Fibroblast of lung (primary cell): ENCODE results near the gene HAPSTR1.

Experiments used
- EZH2 ChIP-seq: IDR thresholded peaks from 2 replicates; pipeline ENCODE4 v1.5.1; 2012; ENCODE audit warnings: low read length, control low read depth, mild to moderate bottlenecking; ENCODE audit errors: missing control alignments
- TF ChIP-seq, protein P1 (sequence below), 2 donors: IDR thresholded peaks in 1 of 2; conservative IDR thresholded peaks in 1 of 2; 1 replicate in 1 of 2; 2 replicates in 1 of 2; pipeline ENCODE4 v1.5.1; 2011 to 2012; ENCODE audit warnings: low read length in 2 of 2, control low read depth in 1 of 2, inconsistent platforms in 1 of 2, low read depth in 1 of 2, mild to moderate bottlenecking in 1 of 2

DNA sequence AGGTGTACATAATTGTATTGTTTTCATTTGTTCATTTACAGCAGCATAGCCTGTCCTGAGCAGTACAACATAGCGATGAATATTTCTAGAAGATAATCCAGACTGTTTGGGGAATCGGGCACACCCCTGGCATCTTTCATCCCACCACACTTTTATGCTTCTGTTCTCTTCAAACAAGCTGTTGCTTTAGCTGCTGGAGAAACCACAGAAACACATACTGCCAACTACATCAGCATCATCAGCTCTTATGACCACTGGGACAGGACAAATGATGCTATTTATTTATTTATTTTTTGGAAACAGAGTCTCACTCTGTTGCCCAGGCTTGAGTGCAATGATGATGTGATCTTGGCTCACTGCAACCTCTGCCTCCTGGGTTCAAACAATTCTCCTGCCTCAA lies 22.6 kb upstream of the HAPSTR1 start:
- TF ChIP-seq EZH2: no peak
- TF ChIP-seq, protein P1, sequence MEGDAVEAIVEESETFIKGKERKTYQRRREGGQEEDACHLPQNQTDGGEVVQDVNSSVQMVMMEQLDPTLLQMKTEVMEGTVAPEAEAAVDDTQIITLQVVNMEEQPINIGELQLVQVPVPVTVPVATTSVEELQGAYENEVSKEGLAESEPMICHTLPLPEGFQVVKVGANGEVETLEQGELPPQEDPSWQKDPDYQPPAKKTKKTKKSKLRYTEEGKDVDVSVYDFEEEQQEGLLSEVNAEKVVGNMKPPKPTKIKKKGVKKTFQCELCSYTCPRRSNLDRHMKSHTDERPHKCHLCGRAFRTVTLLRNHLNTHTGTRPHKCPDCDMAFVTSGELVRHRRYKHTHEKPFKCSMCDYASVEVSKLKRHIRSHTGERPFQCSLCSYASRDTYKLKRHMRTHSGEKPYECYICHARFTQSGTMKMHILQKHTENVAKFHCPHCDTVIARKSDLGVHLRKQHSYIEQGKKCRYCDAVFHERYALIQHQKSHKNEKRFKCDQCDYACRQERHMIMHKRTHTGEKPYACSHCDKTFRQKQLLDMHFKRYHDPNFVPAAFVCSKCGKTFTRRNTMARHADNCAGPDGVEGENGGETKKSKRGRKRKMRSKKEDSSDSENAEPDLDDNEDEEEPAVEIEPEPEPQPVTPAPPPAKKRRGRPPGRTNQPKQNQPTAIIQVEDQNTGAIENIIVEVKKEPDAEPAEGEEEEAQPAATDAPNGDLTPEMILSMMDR (conservative IDR thresholded peaks at IDR 0.05 in 1 of 2, IDR thresholded peaks at IDR 0.05 in 1 of 2; ENCODE audit: low read depth in 1 of 2, low read length in 2 of 2): no peak
